Osteoblast (primary cell): ENCODE measurements around the gene RNU5D-1. TPM values are rescaled to one million over a fixed set of nuclear protein-coding genes. Genes with fewer than 3 reads are reported as not detected.

ENCODE experiments used
- DNase-seq: peaks from one replicate; pipeline ENCODE4 v3.0.0; 2011; ENCODE audit warnings: low spot score, mixed read lengths; ENCODE audit not compliant: insufficient read length; ENCODE audit errors: missing footprints
- H2AFZ ChIP-seq: 2 replicates; pipeline ENCODE4 v1.6.0; 2011; ENCODE audit warnings: mild to moderate bottlenecking, low read length
- H3K27ac ChIP-seq: 2 replicates; pipeline ENCODE4 v1.5.1; 2011; ENCODE audit warnings: mild to moderate bottlenecking, low read depth, low read length, moderate library complexity
- H3K27me3 ChIP-seq: 2 replicates; pipeline ENCODE4 v1.6.0; 2012; ENCODE audit warnings: mild to moderate bottlenecking, control low read depth, inconsistent platforms, low read length, moderate library complexity; ENCODE audit not compliant: insufficient read depth
- H3K36me3 ChIP-seq: 2 replicates; pipeline ENCODE4 v1.5.1; 2011; ENCODE audit warnings: mild to moderate bottlenecking, low read length, control low read depth, moderate library complexity; ENCODE audit not compliant: insufficient read depth
- H3K4me1 ChIP-seq: 2 replicates; pipeline ENCODE4 v1.5.1; 2011; ENCODE audit warnings: mild to moderate bottlenecking, low read length, control low read depth, moderate library complexity; ENCODE audit not compliant: insufficient read depth
- H3K4me2 ChIP-seq: 2 replicates; pipeline ENCODE4 v1.6.0; 2011; ENCODE audit warnings: mild to moderate bottlenecking, low read length; ENCODE audit not compliant: insufficient read depth
- H3K4me3 ChIP-seq: fragments of 200-600 bp; sonication (generic); 3 replicates; pipeline ENCODE4 v1.5.1; 2012; ENCODE audit warnings: mild to moderate bottlenecking, low read length, inconsistent platforms; ENCODE audit not compliant: insufficient read depth
- H3K79me2 ChIP-seq: 2 replicates; pipeline ENCODE4 v1.6.0; 2012; ENCODE audit warnings: mild to moderate bottlenecking, low read length, control low read depth, inconsistent platforms; ENCODE audit not compliant: insufficient read depth
- H3K9me3 ChIP-seq: 2 replicates; pipeline ENCODE4 v1.5.1; 2011; ENCODE audit warnings: low read depth, low read length, control low read depth
- H4K20me1 ChIP-seq: 2 replicates; pipeline ENCODE4 v1.6.0; 2012; ENCODE audit warnings: mild to moderate bottlenecking, low read length, control low read depth; ENCODE audit not compliant: insufficient read depth
- total RNA-seq: library from RNA; depleted of rRNA; stranded (reverse); fragments of >200 nt; gene quantifications from 2 replicates; pipeline ENCODE4 v1.2.3, GENCODE V29; 2012
- TF ChIP-seq, protein P1 (sequence below): IDR thresholded peaks from 2 replicates; pipeline ENCODE4 v1.5.1; 2011; ENCODE audit warnings: mild to moderate bottlenecking, low read depth, low read length, moderate library complexity; ENCODE audit errors: extremely low read depth

RNU5D-1 gene
- total RNA-seq, 1 donor, result not detected

DNA sequence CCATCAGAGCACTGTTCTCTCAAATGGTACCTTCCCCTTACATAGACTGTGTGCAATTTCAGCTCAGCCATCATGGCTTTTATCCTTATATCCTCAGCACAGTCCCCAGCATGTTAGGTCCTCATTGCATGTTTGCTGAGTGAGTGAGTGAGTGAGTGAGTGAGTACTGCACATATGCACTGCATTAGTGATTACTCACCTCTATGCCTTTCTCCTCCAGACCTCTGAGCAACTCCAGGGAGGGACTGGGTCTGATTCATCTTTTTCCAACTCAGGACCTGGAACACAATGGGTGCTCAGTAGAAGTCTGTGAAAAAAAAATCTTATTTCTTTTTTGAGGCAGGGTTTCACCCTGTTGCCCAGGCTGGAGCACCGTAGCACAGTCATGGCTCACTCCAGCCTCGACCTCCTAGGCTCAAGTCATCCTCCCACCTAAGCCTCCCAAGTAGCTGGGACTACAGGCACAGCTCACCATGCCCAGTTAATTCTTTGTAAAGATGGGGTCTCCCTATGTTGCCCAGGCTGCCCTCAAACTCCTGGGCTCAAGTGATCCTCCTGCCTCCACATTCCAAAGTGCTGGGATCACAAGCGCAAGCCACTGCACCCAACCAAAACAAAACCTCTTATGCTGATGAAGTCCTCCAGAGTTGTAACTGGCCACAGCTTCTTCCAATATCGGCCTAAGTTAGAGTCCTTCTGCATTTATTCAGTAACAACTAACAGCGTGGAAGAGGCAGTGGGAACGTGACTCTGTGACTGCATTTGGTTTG is 23.7 kb downstream of the RNU5D-1 start:
- peaks cover 27% of the 10 kb centered on the region for H3K4me1 ChIP-seq
- H4K20me1 ChIP-seq, result no peaks in the 10 kb centered on the region
- no peaks in the 10 kb centered on the region for H3K36me3 ChIP-seq
- H3K27ac ChIP-seq, result peak overlapping the region; percentile 90
- DNase-seq, result peak; percentile 96
- peak overlapping the region; percentile 76 for H3K4me2 ChIP-seq
- no peaks in the 10 kb centered on the region for H3K79me2 ChIP-seq
- H3K4me3 ChIP-seq, result peak overlapping the region; percentile 38
- TF ChIP-seq, protein P1, sequence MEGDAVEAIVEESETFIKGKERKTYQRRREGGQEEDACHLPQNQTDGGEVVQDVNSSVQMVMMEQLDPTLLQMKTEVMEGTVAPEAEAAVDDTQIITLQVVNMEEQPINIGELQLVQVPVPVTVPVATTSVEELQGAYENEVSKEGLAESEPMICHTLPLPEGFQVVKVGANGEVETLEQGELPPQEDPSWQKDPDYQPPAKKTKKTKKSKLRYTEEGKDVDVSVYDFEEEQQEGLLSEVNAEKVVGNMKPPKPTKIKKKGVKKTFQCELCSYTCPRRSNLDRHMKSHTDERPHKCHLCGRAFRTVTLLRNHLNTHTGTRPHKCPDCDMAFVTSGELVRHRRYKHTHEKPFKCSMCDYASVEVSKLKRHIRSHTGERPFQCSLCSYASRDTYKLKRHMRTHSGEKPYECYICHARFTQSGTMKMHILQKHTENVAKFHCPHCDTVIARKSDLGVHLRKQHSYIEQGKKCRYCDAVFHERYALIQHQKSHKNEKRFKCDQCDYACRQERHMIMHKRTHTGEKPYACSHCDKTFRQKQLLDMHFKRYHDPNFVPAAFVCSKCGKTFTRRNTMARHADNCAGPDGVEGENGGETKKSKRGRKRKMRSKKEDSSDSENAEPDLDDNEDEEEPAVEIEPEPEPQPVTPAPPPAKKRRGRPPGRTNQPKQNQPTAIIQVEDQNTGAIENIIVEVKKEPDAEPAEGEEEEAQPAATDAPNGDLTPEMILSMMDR, result no peak
- peak overlapping the region; percentile 13 for H2AFZ ChIP-seq
- no peaks in the 10 kb centered on the region for H3K9me3 ChIP-seq
- peaks cover 15% of the 10 kb centered on the region for H3K27me3 ChIP-seq

- Histone ChIP-seq H3K4me3 (no peak overlapping the region), H3K27me3 (peaks cover 4% of the 10 kb centered on the region), H2AFZ (no peak overlapping the region), H3K79me2 (no peaks in the 10 kb centered on the region), H3K4me1 (peaks cover 27% of the 10 kb centered on the region), H3K27ac (no peak overlapping the region), H3K4me2 (no peak overlapping the region), H4K20me1 (no peaks in the 10 kb centered on the region), H3K9me3 (no peaks in the 10 kb centered on the region), H3K36me3 (no peaks in the 10 kb centered on the region)
- no peak for DNase-seq
- TF ChIP-seq, protein P1, result no peak
Measured at GRCh38 chr1:44705938-44706337, 25.0 kb downstream of the RNU5D-1 start.

DNA sequence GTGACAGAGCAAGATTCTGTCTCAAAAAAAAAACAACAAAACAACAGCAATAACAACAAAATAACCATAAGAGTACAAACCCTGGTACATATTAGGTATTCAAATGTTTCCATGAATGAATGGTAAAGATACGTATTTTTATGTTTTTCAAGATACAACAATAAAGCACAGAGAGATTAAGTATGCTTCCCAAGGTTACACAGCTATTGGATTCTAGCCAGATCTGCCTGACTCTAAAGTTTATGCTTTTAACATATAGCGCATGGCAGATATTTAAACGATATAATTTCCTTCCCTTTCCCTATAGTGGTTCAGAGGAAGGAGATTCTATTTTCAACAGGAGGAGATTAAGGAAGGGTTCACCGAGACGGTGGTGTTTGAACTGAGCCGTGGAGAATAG is 25.5 kb downstream of the RNU5D-1 start:
- no peak overlapping the region for H3K4me2 ChIP-seq
- TF ChIP-seq, protein P1, result no peak

GRCh38 chr1:44701141-44701573 is 29.8 kb downstream of the RNU5D-1 start:
- Histone ChIP-seq H3K27me3 (no peaks in the 10 kb centered on the region), H3K36me3 (no peaks in the 10 kb centered on the region), H3K4me1 (no peaks in the 10 kb centered on the region), H2AFZ (no peak overlapping the region), H3K27ac (no peak overlapping the region), H3K4me3 (no peak overlapping the region), H3K9me3 (no peaks in the 10 kb centered on the region), H3K79me2 (no peaks in the 10 kb centered on the region), H4K20me1 (no peaks in the 10 kb centered on the region), H3K4me2 (no peak overlapping the region)
- no peak for DNase-seq
- TF ChIP-seq, protein P1, result no peak

More for the DNA sequence above, 25.5 kb downstream of the RNU5D-1 start:
- no peak overlapping the region for H2AFZ ChIP-seq
- H3K79me2 ChIP-seq, result no peaks in the 10 kb centered on the region
- no peaks in the 10 kb centered on the region for H3K36me3 ChIP-seq
- H3K4me1 ChIP-seq, result peaks cover 27% of the 10 kb centered on the region
- no peak for DNase-seq
- no peak overlapping the region for H3K4me3 ChIP-seq
- no peaks in the 10 kb centered on the region for H3K9me3 ChIP-seq
- H3K27ac ChIP-seq, result no peak overlapping the region
- H4K20me1 ChIP-seq, result no peaks in the 10 kb centered on the region
- no peaks in the 10 kb centered on the region for H3K27me3 ChIP-seq
